ENCODE data around the gene CFAP97D1.

- TF ChIP-seq CTCF (IDR thresholded peaks at IDR 0.05; ENCODE audit: borderline replicate concordance, extremely low read depth, low read length, poor library complexity, severe bottlenecking) (no peak), EZH2 (IDR thresholded peaks at IDR 0.05; ENCODE audit: borderline replicate concordance, low read depth, low read length, severe bottlenecking) (no peak)
Measured at GRCh38 chr17:43816336-43817320, 36.4 kb downstream of the CFAP97D1 start.

Data from DND-41 (cell line).